ENCODE results near the gene CACNB1. TPM values are rescaled to one million over a fixed set of nuclear protein-coding genes. Genes with fewer than 3 reads are reported as not detected.

Gene CACNB1
- total RNA-seq: 8.8 and 9.0 TPM in 2 replicates

DNA sequence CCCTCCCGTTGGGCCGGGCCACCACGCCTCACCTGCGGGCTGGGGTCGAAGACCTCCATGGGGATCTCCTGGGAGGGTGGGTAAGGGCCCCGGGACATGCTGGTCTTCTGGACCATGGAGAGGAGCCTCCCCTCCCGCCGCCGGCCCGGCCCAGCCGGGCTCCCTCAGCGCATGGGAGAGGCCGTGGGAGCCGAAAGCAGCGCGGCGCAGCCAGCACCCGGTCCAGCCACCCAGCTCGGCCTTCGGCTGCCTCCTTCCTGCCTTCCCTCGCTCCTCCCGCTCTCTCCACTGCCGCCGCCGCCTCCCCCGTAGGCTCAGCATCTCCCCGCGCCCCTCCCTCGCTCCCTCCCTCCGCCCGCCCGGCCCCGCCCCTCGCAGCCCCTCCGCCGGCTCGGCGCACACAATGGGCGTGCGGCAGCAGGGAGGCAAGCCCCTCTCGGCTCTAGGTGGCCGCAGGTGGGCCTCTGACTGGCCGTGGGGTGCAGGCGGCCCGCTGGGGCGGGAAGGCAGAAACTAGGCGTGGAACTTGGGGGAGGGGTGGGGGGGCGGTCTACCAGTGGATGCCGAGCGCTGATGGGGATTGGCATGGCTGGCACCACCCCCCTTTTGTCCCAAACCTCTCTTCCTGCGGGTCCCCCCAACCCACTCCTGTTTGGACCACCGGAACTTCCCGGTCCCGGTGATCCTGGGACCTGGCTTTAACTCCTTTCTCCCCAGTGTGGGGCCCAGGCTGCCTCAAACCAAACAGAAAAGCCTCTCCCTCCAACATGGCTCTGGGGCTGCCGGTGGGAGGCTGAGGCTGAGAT, at the start of gene CACNB1:
CACNB1 (minus strand) TSS at position 290 of the 806 bp plus-strand sequence; CDS start at position 116, 174 bp downstream.

DNA sequence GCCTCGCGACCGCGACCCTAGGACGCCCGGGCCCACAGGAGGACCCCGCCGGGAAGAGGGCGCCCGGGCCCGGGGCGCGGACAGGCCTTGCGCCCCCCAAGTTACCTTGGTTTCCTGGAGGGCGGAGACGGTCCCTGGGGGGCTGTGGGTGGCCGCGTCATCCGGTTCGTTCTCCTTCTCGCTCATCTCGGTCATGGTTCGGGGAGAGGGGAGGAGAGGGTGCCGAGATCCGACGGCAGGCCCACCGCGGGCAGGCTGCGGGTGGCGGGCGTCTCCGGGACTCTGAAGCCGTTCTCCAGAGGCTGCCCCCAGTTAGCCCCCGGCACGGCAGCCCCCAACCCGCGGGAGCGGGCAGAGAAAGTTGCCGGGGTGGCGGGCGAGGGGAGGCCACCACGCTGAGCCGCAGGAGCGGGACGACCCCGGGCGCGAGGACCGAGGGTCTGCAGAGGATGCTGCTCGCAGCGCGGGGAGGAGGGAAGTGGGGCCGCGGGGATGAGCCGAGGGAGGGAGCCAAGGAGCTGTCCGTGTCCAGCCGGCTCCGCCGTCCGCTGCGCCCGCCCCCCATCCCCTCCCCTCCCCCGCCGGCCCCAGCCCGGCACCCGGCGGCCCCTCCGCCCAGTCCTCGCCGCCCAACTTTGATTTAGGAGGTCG, 28.0 kb upstream of the CACNB1 start, which contains the start of gene STAC2:
STAC2 (minus strand) TSS at position 638 of the 651 bp plus-strand sequence; CDS start at position 195, 443 bp downstream.

DNA sequence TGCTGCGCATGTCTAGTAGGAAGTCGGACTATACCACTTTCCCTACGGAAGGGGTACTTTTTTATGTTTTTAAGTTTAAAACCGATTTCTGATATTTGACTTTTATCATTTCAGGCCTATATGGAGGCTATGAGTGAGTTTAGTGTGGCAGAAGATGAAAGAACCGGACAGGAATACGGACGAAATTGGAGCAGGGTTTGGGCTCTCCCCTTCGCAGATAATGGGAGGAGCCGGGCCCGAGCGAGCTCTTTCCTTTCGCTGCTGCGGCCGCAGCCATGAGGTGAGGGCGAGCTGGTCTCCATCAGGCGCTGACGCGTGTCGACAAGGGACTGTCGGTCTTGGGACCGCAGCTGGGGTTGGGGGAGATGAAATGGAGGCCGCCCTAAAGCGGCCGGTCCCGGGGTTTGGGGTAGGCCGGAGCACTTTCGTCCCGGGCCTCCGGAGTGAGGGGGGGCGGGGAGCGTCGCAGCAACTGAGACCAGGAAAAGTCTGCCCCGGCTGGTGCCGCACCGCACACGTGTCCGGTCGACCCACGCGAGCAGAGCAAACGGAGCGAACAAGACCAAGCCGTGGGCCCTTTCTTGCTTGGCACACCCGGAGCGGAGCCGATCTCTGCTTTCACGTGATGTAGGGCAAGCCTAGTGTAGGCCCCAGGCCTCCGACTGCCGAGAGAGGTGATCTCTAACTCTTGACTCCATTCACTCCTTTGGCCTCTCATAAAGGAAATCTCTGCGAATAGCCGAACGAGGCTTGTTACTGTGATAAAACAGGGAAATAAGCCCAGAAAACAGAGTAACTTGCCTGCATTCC, 2.8 kb upstream of the CACNB1 start, which contains the start of gene RPL19:
RPL19 (plus strand) TSS at position 214 of the 810 bp plus-strand sequence; CDS start at position 276, 62 bp downstream.

DNA sequence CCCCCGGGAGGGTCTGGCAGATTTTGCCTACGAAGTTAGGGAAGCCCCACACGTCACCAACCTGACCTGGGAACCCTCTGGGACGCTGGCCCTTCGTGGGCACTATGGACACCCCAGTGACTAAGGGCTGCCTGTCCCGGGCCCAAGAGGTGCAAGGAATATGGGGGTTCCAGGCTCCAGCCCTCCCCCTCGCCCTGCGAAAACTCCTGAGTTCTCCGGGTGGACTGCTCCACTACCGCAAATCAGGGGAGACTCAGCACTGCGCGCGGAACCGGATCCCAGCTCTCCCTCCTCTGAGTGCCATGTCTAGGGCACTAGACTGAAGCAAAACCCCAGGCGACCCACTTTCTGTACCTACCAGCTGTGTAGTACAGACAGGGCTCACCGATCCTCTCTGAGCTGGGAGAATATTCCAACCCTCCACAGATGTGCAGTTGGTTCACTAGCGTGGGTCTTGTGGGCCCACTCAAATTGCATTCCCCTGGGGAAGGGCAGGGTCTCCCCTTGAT, 31.6 kb downstream of the CACNB1 start, which contains the start of gene ARL5C:
ARL5C (minus strand) TSS at position 321 of the 509 bp plus-strand sequence. CDS start 401 bp downstream, outside the sequence.

DNA sequence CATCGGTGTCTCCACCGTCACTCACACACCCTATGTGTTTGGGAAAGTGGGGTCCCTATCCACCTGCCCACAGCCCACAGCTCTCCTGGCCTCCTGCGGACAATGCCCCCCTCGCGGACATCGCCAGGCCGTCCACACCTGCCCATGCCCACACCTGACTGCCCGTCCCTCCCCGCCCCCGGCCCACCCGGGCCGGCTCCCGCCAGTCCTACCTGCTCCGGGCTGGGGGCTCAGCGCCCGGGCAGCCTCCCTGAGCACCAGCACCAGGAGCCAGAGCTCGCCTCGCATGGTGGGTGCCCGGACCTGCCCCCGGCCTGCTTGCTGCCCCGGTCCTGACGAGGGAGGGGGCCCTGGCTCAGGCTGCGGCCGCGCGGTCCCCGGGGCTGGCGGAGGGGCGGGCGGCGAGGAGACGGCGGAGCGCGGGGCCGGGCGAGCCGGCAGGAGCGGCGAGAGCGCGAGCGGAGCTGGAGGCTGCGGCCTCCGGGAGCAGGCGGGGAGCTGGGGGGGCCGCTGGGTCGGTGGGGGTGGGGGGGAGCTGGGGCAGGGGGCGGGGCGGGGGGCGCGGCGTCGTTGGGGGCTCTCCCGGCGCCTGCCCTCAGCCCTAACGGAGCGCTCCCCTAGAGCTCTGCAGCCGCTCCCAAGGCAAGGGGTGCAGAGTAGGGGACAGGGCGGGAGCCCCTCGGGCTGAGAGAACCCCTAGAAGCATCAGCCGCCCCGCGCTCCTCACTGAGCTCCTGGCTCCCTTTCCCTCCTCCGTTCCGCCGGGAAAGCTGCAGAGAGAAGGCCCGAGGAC, 46.1 kb downstream of the CACNB1 start, which contains the start of gene PLXDC1:
PLXDC1 (minus strand) TSS at position 488 of the 793 bp plus-strand sequence; CDS start at position 288, 200 bp downstream.

Other genes with a start within 250 kb of the CACNB1 start
- gene FBXO47, start 230.3 kb downstream of the CACNB1 start, total RNA-seq: not detected in 2 replicates
- gene PLXDC1, start 46.0 kb downstream of the CACNB1 start, total RNA-seq: under 0.01 and 0.73 TPM in 2 replicates
- not detected in 2 replicates for gene ARL5C, start 31.5 kb downstream of the CACNB1 start, total RNA-seq
- gene RPL19, start 2.6 kb upstream of the CACNB1 start, total RNA-seq: 1,190 and 2,228 TPM in 2 replicates
- under 0.01 and 0.20 TPM in 2 replicates for gene STAC2, start 28.3 kb upstream of the CACNB1 start, total RNA-seq
- 8.5 and 10.4 TPM in 2 replicates for gene FBXL20, start 204.0 kb upstream of the CACNB1 start, total RNA-seq

Data from subcutaneous preadipocyte (primary cell).